ENCODE measurements around the gene CDH12.

The CDH12 gene

DNA sequence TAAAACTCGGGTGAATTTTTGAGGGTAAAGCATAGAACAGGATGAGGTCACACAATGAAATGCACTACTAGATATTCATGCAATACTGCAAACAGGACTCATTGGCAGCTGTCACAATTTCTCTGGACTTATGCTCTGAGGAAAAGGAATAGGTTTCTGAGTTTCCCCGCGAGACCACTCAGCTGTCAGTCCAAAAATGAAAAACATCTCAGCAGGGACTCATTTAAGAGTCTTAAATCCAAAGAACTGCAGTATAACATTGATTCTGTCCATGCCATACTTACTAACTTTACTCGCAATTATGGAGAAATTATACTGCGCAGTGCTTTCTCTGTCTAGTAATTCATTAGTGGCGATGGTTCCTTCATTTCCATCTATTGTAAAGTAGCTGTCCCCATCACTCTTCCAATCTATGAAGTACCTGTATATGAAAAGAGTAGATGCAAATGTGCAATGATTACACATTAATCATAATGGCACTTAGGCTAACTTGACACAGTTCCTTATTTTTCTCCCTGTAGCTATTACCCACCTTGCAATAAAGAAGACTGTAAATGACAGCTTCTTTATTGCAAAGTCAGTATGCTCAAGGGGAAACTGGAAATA, 1070.0 kb downstream of the CDH12 start:
- in situ Hi-C loops (cut with HindIII; ENCODE audit: low sequenced_read_pairs): no loop called here

DNA sequence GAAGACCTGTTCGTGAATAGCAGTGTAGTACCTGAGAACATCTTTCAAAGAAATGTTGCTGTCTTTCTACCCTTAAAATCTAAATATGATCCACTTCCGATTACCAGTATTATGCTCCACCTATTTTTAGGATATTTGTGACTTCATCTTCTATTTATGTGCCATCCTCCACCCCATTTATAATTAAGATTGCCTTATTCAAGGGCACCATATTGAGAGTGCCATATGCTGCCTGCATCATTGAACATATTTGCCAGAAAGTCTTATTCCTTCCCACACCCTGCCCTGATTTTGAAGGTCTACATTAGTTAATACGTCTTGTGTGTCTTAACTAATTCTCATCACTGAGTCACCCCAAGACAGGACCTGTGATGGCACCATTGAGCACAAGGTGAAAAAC, 1076.7 kb downstream of the CDH12 start:
- in situ Hi-C loops (cut with HindIII; ENCODE audit: low sequenced_read_pairs): no loop called here

DNA sequence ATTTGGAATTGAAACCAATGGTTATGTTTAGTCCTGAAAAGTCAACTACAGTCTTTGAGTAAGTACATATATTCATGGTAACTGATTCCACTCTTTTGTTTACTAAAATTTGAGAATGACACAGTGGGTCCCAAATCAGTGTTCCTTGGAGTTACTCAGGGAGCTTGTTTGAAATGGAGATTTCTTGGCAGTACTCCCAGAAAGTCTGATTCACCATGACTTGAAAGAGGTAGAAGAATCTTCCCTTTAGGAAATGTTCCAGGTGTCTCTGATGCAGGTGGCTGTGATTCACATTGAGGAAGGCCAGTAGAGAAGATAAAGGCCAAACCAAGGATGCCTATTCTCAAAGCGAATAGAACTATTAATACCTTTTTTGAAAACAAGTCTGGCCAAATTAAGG, 1078.3 kb downstream of the CDH12 start:
- in situ Hi-C loops (cut with HindIII; ENCODE audit: low sequenced_read_pairs): no loop called here

DNA sequence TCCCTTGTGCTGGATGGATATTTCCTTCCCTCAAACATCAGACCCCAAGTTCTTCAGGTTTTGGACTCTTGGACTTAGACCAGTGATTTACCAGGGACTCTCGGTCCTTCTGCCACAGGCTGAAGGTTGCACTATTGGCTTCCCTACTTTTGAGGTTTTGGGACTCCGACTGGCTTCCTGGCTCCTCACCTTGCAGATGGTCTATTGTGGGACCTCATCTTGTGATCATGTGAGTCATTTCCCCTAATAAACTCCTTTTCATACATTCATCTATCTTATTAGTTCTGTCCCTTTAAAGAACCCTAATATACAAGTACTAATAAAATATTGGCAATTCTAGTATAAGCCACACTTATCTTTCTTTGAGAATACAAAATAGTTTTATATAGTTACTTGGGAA, 1078.9 kb downstream of the CDH12 start:
- in situ Hi-C loops (cut with HindIII; ENCODE audit: low sequenced_read_pairs): no loop called here

DNA sequence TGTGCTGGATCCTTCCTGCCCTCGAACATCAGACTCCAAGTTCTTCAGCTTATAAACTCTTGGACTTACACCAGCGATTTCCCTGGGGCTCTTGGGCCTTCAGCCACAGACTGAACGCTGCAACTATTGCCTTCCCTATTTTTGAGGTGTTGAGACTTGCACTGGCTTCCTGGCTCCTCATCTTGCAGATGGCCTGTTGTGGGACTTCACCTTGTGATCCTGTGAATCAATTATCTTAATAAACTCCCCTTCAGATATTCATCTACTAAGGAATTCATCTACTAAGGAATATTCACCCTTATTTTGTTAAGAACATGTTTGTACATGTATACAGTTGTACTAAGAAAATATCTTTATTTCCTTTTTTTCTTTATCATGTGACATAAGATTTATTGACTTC, 1079.7 kb downstream of the CDH12 start:
- in situ Hi-C loops (cut with HindIII; ENCODE audit: low sequenced_read_pairs): no loop called here

DNA sequence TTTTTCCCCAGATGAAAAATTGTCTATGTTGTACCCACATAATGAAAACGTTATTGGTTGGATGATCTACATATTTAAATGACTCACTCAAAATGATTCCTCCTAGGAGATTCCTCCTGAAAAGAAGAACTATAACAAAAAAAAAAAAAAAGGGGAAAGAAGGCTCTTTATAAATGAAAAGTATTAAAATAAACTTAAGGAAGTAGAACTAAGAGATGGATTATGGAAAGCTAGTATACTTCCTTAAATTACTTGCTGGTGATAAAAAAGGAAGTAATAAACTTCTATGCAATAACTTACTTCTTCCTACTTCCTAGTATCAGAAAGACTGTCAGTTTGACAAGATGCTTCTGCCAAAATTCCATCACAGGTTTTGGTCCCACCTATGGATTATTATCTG, 1087.7 kb downstream of the CDH12 start:
- in situ Hi-C loops (cut with HindIII; ENCODE audit: low sequenced_read_pairs): no loop called here

DNA sequence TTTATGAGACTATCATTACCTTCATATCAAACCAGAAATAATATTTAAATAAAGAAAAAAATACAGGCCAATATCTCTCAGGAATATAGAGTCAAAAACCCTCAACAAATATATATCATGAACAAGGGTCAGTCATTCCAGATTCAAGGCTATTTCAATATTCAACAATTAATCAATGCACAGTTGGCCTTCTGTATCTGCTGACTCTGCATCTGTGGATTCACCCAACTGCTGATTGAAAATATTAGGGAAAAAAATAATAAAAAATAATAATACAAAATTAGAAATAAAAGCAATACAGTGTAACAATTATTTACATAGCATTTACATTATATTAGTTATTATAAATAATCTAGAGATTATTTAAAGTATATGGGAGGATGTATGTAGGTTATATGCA, 1114.0 kb downstream of the CDH12 start:
- in situ Hi-C loops (cut with HindIII; ENCODE audit: low sequenced_read_pairs): no loop called here

DNA sequence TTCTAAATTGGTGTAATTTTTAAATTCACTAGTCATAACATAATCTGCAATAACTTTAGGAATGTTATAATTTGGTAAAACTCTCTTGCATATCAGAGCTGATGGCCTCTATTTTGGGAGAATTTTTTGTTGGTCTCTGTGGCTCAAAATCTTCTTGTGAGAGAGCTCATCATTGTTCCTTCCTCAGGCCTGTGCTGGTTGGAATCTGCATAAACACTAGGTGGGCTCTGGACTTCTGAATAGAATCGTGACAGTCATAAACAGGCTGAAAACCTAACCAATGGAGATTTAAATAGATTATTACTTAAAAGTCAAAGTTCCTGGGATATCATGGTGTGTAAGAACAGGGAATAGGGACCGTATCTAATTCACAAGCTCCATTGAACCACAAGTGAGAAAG, 1129.6 kb downstream of the CDH12 start:
- in situ Hi-C loops (cut with HindIII; ENCODE audit: low sequenced_read_pairs): no loop called here

DNA sequence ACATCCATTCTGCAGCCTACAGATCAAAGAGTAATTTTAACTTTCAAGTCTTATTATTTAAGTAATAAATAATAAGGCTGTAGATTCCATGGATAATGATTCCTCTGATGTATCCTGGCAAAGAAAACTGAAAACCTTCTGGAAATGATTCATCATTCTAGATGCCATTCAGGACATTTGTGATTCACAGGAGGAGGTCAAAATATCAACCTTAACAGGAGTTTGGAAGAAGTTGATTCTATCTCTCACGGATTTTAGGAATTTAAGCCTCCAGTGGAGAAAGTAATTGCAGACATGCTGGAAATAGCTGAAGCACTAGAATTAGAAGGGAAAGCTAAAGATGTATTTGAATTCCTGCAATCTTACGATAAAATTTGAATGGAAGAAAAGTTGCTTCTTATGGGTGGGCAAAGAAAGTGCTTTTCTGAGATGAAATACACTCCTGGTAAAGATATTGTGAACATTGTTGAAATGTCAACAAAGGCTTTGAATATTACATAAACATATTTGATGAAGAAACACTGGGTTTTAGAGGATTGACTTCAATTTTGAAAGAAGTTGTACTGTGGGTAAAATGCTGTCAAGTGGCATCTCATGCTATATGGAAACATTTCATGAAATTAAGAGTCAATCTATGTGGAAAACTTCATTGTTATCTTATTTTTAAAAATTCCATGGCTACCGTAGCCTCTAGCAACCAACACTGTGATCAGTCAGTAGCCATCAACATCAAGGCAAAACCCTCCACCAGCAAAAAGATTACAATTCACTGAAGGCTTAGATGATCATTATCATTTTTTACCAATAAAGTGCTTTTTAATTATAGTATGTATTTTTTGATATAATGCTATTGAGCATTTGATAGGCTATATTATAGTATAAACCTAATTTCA, 1141.0 kb downstream of the CDH12 start:
- in situ Hi-C loops (cut with HindIII; ENCODE audit: low sequenced_read_pairs): no loop called here

DNA sequence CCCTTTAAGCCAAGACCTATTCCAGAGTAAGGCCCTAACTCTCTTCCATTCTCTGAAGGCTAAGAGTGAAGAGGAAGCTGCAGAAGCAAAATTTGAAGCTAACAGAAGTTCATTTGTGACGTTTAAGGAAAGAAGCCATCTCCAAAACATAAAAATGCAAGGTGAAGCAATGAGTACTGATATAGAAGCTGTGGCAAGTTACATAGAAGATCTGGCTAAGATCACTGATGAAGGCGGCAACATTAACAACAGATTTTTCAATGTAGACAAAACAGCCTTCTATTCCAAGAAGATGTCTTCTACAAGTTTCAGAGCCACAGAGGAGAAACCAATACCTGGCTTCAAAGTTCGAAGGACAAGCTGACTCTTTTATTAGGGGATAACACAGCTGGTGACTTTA, 1143.4 kb downstream of the CDH12 start:
- in situ Hi-C loops (cut with HindIII; ENCODE audit: low sequenced_read_pairs): no loop called here

DNA sequence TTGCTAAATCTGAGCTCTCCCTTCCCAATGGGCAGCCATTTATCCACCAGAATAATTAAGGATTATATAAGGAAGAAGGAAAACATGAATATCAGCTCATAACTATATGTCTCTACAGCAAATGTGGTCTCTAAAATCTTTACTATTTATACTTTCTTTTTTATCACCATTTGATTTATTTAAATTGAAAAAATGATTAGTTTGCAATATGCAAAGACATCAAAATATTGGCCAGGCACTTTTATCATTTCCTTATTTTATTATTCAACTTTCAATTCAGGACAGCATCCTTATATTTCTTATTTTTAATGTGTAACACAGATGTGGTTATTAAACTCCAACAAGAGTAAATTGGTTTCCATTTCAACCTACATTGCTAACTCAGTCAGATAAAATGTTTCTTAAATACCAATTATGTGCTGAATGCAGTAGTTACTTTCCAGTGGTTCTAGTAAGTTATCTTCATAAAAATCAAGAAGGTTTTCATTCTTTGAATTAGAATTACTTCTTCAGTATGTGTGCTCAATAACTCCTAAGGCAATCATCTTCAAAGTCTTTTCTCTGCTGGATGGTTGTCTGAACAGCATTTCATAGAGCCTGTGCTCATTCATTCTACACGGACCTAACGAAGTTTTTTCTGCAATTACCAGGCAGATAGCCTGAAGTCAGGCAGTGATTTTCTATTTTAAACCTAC, 1148.0 kb downstream of the CDH12 start:
- in situ Hi-C loops (cut with HindIII; ENCODE audit: low sequenced_read_pairs): no loop called here

DNA sequence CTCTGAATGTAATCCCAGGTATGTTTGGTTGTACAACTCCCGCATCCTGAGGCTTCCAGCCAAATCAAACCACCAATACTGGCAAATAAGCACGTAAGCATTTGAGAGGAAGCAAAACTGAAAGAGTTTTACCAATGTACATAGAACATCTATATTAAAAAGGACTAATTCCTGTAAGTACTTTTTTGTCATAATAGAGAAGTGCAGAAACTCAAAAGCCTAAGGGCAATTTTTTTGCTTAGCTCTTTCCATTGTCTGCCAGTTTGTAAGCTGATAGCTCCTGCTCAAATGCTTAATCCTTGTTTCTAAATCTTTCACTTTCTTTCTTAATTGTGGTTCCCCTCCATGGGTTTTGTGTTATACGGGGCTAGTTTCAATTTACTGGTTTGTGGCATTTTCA, 1151.8 kb downstream of the CDH12 start:
- in situ Hi-C loops (cut with HindIII; ENCODE audit: low sequenced_read_pairs): no loop called here

All from DLD1 (cell line).